Left lobe of liver (tissue), 2 donors: Measurements from ENCODE around the gene SCAPER. TPM values are rescaled to one million over a fixed set of nuclear protein-coding genes. Genes with fewer than 3 reads are reported as not detected.
"Not testable (repeated sequence)": the region's sequence is repeated elsewhere in the genome, so short reads cannot be mapped to it uniquely, and the experiment has no call there.

ENCODE experiments used
- ATAC-seq: fragments of 200-7000 bp; cut with Tn5 transposase; one replicate; pipeline ENCODE4 v1.9.1; 2020; ENCODE audit warnings: mild to moderate bottlenecking, moderate library complexity
- DNase-seq: peaks from one replicate; pipeline ENCODE4 v3.0.0-alpha.2; 2020; ENCODE audit warnings: low spot score
- total RNA-seq: library from RNA; stranded (reverse); gene quantifications from one replicate; pipeline ENCODE4 v1.2.1, GENCODE V29; 2021
- donor health status: DM: no; HTN: no; CAD: no; lungs with moderate emphysema.
- donor health status: DM: no; HTN: yes; CAD: no.

The SCAPER gene
- total RNA-seq, 1 donor from 2014 or later: 6.9 TPM

GRCh38 chr15:76582550-76582949 lies 322.6 kb downstream of the SCAPER start:
- ATAC-seq: no peak
- DNase-seq: no peak

- ATAC-seq (no peak), DNase-seq (no peak)
Observed at GRCh38 chr15:76577879-76578512, 327.1 kb downstream of the SCAPER start.

GRCh38 chr15:76576523-76577279 lies 328.4 kb downstream of the SCAPER start:
- DNase-seq: peak; percentile 88
- peak; percentile 99 for ATAC-seq

GRCh38 chr15:76575679-76576078 lies 329.5 kb downstream of the SCAPER start:
- DNase-seq: no peak
- no peak for ATAC-seq

GRCh38 chr15:76575274-76575673 lies 329.9 kb downstream of the SCAPER start:
- DNase-seq (no peak), ATAC-seq (no peak)

GRCh38 chr15:76572983-76573314 lies 332.2 kb downstream of the SCAPER start:
- DNase-seq: no peak
- ATAC-seq: no peak

- no peak for DNase-seq
- no peak for ATAC-seq
Observed at GRCh38 chr15:76566276-76566675, 338.9 kb downstream of the SCAPER start.

- DNase-seq (no peak), ATAC-seq (no peak)
Observed at GRCh38 chr15:76565366-76565765, 339.8 kb downstream of the SCAPER start.

GRCh38 chr15:76555247-76555646 lies 349.9 kb downstream of the SCAPER start:
- DNase-seq (no peak), ATAC-seq (no peak)

GRCh38 chr15:76553564-76553963 lies 351.6 kb downstream of the SCAPER start:
- DNase-seq (no peak), ATAC-seq (no peak)

- ATAC-seq (no peak), DNase-seq (no peak)
Observed at GRCh38 chr15:76553102-76553501, 352.0 kb downstream of the SCAPER start.

GRCh38 chr15:76546805-76547204 lies 358.3 kb downstream of the SCAPER start:
- ATAC-seq: no peak
- no peak for DNase-seq

- no peak for DNase-seq
- ATAC-seq: no peak
Observed at GRCh38 chr15:76533995-76534394, 371.1 kb downstream of the SCAPER start.

- ATAC-seq (no peak), DNase-seq (no peak)
Observed at GRCh38 chr15:76533060-76533820, 371.9 kb downstream of the SCAPER start.

GRCh38 chr15:76529911-76530310 lies 375.2 kb downstream of the SCAPER start:
- ATAC-seq: no peak

GRCh38 chr15:76526111-76526510 lies 379.0 kb downstream of the SCAPER start:
- ATAC-seq (no peak), DNase-seq (no peak)

More at GRCh38 chr15:76529911-76530310, 375.2 kb downstream of the SCAPER start:
- no peak for DNase-seq

- ATAC-seq (no peak), DNase-seq (no peak)
Observed at GRCh38 chr15:76517910-76518309, 387.2 kb downstream of the SCAPER start.

- peak; percentile 96 for ATAC-seq
- DNase-seq: peak; percentile 45
Observed at GRCh38 chr15:76514282-76514681, 390.9 kb downstream of the SCAPER start.

- ATAC-seq (no peak), DNase-seq (no peak)
Observed at GRCh38 chr15:76512971-76513370, 392.2 kb downstream of the SCAPER start.

- not testable (repeated sequence) for DNase-seq, ATAC-seq
Observed at GRCh38 chr15:76510663-76511062, 394.5 kb downstream of the SCAPER start.

GRCh38 chr15:76503804-76504203 lies 401.3 kb downstream of the SCAPER start:
- no peak for ATAC-seq

GRCh38 chr15:76503121-76503520 lies 402.0 kb downstream of the SCAPER start:
- no peak for DNase-seq
- no peak for ATAC-seq

More at GRCh38 chr15:76503804-76504203, 401.3 kb downstream of the SCAPER start:
- no peak for DNase-seq
